K562 (cell line): ENCODE data around the gene EEF1AKMT4. TPM values are rescaled to one million over a fixed set of nuclear protein-coding genes. Genes with fewer than 3 reads are reported as not detected.

Experiments used
- CBFB ChIP-seq: sonication (generic); formaldehyde crosslinking; IDR thresholded peaks from 2 replicates; pipeline ENCODE4 v1.4.0; 2020; ENCODE audit warnings: mild to moderate bottlenecking, missing genetic modification reagents
- DACH1 ChIP-seq: fragments of 450-650 bp; IDR thresholded peaks from 2 replicates; pipeline ENCODE4 v1.6.1; 2018; ENCODE audit not compliant: partially characterized antibody
- ESRRA ChIP-seq: fragments of 450-650 bp; IDR thresholded peaks from 2 replicates; pipeline ENCODE4 v1.6.1; 2014; ENCODE audit warnings: low read depth, mild to moderate bottlenecking, moderate library complexity, borderline replicate concordance
- GABPB2 ChIP-seq: fragments of 250-450 bp; sonication (Bioruptor Pico); conservative IDR thresholded peaks from 2 replicates; pipeline ENCODE4 v1.5.1; 2021; ENCODE audit warnings: mild to moderate bottlenecking
- IRF2 ChIP-seq: sonication (generic); formaldehyde crosslinking; IDR thresholded peaks from 2 replicates; pipeline ENCODE4 v1.8.1; 2022; ENCODE audit warnings: mild to moderate bottlenecking, missing genetic modification reagents
- KLF10 ChIP-seq: fragments of 250-450 bp; sonication (Bioruptor Pico); IDR thresholded peaks from 2 replicates; pipeline ENCODE4 v1.6.1; 2021; ENCODE audit warnings: matching md5 sums
- MBD2 ChIP-seq: sonication (generic); IDR thresholded peaks from 2 replicates; pipeline ENCODE4 v1.6.1; 2016; ENCODE audit warnings: low read depth, borderline replicate concordance
- NCOR1 ChIP-seq: fragments of 450-650 bp; IDR thresholded peaks from 2 replicates; pipeline ENCODE4 v1.6.1; 2016; ENCODE audit warnings: mild to moderate bottlenecking, moderate library complexity
- NONO ChIP-seq, 2 experiments: fragments of 200-400 bp in 1 of 2; fragments of 450-650 bp in 1 of 2; formaldehyde crosslinking in 1 of 2; IDR thresholded peaks; 2 replicates each; pipeline ENCODE4 v1.6.1; 2017; ENCODE audit warnings: low read depth in 2 of 2, mild to moderate bottlenecking in 2 of 2, moderate library complexity in 2 of 2, low read length in 1 of 2
- PHF20 ChIP-seq: fragments of 450-650 bp; IDR thresholded peaks from 2 replicates; pipeline ENCODE4 v1.6.1; 2018; ENCODE audit not compliant: partially characterized antibody
- RBM14 ChIP-seq: fragments of 200-400 bp; formaldehyde crosslinking; IDR thresholded peaks from 2 replicates; pipeline ENCODE4 v1.6.1; 2018; ENCODE audit warnings: low read depth, mild to moderate bottlenecking, low read length, moderate library complexity, borderline replicate concordance; ENCODE audit not compliant: insufficient read depth
- RBM15 ChIP-seq: fragments of 200-400 bp; formaldehyde crosslinking; IDR thresholded peaks from 2 replicates; pipeline ENCODE4 v1.6.1; 2018; ENCODE audit warnings: mild to moderate bottlenecking, low read length, moderate library complexity; ENCODE audit not compliant: insufficient read depth
- ZNF124 ChIP-seq: sonication (generic); formaldehyde crosslinking; IDR thresholded peaks from 2 replicates; pipeline ENCODE4 v1.8.1; 2022; ENCODE audit warnings: missing genetic modification reagents
- ZNF282 ChIP-seq: sonication (generic); formaldehyde crosslinking; IDR thresholded peaks from 2 replicates; pipeline ENCODE4 v1.8.1; 2023; ENCODE audit warnings: missing genetic modification reagents
- ZNF3 ChIP-seq: fragments of 250-450 bp; sonication (Bioruptor Pico); IDR thresholded peaks from 2 replicates; pipeline ENCODE4 v1.5.0; 2021; ENCODE audit warnings: mild to moderate bottlenecking, moderate library complexity
- ZNF76 ChIP-seq: fragments of 250-450 bp; sonication (Bioruptor Pico); IDR thresholded peaks from 2 replicates; pipeline ENCODE4 v1.4.0; 2020; ENCODE audit warnings: mild to moderate bottlenecking, moderate library complexity, borderline replicate concordance
- polyA plus RNA-seq, 8 experiments: library from polyadenylated mRNA; depleted of rRNA in 4 of 8; stranded (reverse) in 5 of 8; unstranded in 3 of 8; fragments of >200 nt; fragmentation: Nextera tagmentation in 2 of 8; fragmentation: Illumina TruSeq in 1 of 8; extraction: Ambion mirVana in 2 of 8; extraction: Trizol in 1 of 8; gene quantifications; 2 replicates each; pipeline versions ENCODE4 v1.2.1 to v1.2.3, GENCODE V29; 2011 to 2014; ENCODE audit warnings: inconsistent platforms in 1 of 8, missing spikeins in 1 of 8
- total RNA-seq, 7 experiments: library from RNA; depleted of rRNA in 6 of 7; stranded (reverse); fragments of >200 nt in 6 of 7; fragmentation: Illumina TruSeq in 2 of 7; extraction: Trizol in 2 of 7; gene quantifications; 2 replicates each; pipeline versions ENCODE4 v1.2.1 to v1.2.3, GENCODE V29; 2011 to 2021; ENCODE audit warnings: low replicate concordance in 1 of 7
- TF ChIP-seq, protein P1 (sequence below): fragments of 200-400 bp; formaldehyde crosslinking; IDR thresholded peaks from 2 replicates; pipeline ENCODE4 v1.6.1; 2017; ENCODE audit warnings: mild to moderate bottlenecking, low read depth, low read length, moderate library complexity
- TF ChIP-seq, protein P2 (sequence below), 2 experiments: IDR thresholded peaks; 2 replicates each; pipeline ENCODE4 v1.6.1; 2011; ENCODE audit warnings: borderline replicate concordance in 1 of 2, control low read depth in 1 of 2, low read depth in 1 of 2, low read length in 1 of 2, mild to moderate bottlenecking in 1 of 2, mixed read lengths in 1 of 2, moderate library complexity in 1 of 2; ENCODE audit not compliant: insufficient read depth in 1 of 2, insufficient read length in 1 of 2, poor library complexity in 1 of 2, severe bottlenecking in 1 of 2; ENCODE audit errors: extremely low read depth in 1 of 2
- TF ChIP-seq, protein P3 (sequence below): fragments of 200-800 bp; sonication (Bioruptor generic); IDR thresholded peaks from 2 replicates; pipeline ENCODE4 v1.6.1; 2017; ENCODE audit warnings: missing genetic modification characterization, missing compliant biosample characterization

EEF1AKMT4 gene
- total and polyA plus RNA-seq, 9 of the 15 experiments (the other 6 are each of a cell fraction or from before 2014, with no cell fraction given): 10.3 to 49.4 (median 18.9) TPM

DNA sequence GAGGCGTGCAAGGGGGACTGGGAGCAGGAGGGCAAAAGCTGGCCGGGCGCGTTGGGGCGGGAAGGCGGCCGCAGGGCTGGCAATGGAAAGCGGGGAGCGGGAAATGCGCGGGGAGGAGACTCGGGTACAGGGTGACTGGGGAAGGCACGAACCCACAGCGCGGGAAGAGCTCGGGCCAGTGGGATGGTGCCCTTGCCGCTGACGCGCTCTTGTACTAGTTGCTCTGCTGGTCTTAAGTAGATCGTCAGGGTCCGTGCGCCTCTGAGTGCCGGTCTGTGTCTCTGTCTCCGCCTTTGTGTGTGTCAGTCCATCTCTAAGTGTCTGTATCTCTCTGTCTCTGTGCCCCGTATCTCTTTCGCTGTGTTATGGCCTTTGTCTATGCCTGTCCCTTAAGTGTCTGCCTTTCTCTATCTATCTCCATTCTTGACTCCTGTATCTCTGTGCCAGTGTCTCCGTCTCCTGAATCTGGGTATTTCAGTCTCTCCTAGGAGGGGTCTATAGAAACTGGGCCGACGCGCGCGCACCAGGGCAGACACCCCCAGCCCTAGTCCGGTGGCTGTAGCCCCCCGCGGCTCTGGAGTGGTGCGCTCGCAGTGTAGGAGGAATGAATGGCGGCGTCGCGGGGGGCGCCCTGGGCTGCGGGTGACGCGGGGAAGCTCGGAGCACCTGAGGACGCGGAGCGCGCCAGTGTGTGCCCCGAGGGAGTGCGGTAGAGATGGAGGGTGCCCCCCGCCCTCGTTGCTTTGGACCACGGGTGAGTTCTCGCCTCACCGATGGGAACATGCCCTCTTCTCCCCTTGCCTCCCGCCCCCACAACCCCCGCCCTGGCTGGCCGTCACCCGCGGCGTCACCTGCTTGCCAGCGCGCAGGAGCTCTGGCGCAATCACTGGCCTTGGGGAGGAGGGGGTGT, 12.6 kb downstream of the EEF1AKMT4 start (continued):
- TF ChIP-seq, protein P1, sequence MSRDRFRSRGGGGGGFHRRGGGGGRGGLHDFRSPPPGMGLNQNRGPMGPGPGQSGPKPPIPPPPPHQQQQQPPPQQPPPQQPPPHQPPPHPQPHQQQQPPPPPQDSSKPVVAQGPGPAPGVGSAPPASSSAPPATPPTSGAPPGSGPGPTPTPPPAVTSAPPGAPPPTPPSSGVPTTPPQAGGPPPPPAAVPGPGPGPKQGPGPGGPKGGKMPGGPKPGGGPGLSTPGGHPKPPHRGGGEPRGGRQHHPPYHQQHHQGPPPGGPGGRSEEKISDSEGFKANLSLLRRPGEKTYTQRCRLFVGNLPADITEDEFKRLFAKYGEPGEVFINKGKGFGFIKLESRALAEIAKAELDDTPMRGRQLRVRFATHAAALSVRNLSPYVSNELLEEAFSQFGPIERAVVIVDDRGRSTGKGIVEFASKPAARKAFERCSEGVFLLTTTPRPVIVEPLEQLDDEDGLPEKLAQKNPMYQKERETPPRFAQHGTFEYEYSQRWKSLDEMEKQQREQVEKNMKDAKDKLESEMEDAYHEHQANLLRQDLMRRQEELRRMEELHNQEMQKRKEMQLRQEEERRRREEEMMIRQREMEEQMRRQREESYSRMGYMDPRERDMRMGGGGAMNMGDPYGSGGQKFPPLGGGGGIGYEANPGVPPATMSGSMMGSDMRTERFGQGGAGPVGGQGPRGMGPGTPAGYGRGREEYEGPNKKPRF: no peak
- TF ChIP-seq NONO (IDR thresholded peaks at IDR 0.05; ENCODE audit: low read depth in 2 of 2, low read length in 1 of 2): no peak
- TF ChIP-seq GABPB2 (CRISPR knock-in tag): no peak
- TF ChIP-seq ZNF282: no peak
- no peak for TF ChIP-seq RBM15
- no peak for TF ChIP-seq ESRRA
- TF ChIP-seq ZNF3 (CRISPR knock-in tag): no peak
- TF ChIP-seq PHF20: no peak
- no peak for TF ChIP-seq KLF10 (CRISPR knock-in tag)
- TF ChIP-seq NCOR1: no peak
- no peak for TF ChIP-seq RBM14
- TF ChIP-seq, protein P2, sequence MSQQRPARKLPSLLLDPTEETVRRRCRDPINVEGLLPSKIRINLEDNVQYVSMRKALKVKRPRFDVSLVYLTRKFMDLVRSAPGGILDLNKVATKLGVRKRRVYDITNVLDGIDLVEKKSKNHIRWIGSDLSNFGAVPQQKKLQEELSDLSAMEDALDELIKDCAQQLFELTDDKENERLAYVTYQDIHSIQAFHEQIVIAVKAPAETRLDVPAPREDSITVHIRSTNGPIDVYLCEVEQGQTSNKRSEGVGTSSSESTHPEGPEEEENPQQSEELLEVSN (IDR thresholded peaks at IDR 0.05; ENCODE audit: borderline replicate concordance in 1 of 2, extremely low read depth in 1 of 2, insufficient read depth in 1 of 2, insufficient read length in 1 of 2, low read depth in 1 of 2, low read length in 1 of 2, poor library complexity in 1 of 2, severe bottlenecking in 1 of 2): peak; percentile 63 to 67
- TF ChIP-seq ZNF124 (CRISPR knock-in tag): no peak
- no peak for TF ChIP-seq ZNF76 (CRISPR knock-in tag)
- TF ChIP-seq IRF2 (CRISPR knock-in tag): no peak
- TF ChIP-seq, protein P3, sequence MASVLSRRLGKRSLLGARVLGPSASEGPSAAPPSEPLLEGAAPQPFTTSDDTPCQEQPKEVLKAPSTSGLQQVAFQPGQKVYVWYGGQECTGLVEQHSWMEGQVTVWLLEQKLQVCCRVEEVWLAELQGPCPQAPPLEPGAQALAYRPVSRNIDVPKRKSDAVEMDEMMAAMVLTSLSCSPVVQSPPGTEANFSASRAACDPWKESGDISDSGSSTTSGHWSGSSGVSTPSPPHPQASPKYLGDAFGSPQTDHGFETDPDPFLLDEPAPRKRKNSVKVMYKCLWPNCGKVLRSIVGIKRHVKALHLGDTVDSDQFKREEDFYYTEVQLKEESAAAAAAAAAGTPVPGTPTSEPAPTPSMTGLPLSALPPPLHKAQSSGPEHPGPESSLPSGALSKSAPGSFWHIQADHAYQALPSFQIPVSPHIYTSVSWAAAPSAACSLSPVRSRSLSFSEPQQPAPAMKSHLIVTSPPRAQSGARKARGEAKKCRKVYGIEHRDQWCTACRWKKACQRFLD (CRISPR knock-in tag): 0 out of 2 replicates have a peak, but pooled peaks have one; percentile 10
- TF ChIP-seq DACH1: no peak
- no peak for TF ChIP-seq MBD2
- 0 out of 2 replicates have a peak, but pooled peaks have one; percentile 41 for TF ChIP-seq CBFB (CRISPR knock-in tag)
